H9 (cell line): ENCODE results near the gene PLXNB3. TPM values are rescaled to one million over a fixed set of nuclear protein-coding genes. Genes with fewer than 3 reads are reported as not detected.
"Not testable (repeated sequence)": the region's sequence is repeated elsewhere in the genome, so short reads cannot be mapped to it uniquely, and the experiment has no call there.

Source experiments
- DNase-seq: peaks from one replicate; pipeline ENCODE4 v3.0.0-alpha.2; 2017
- H2AFZ ChIP-seq: one replicate; pipeline ENCODE4 v1.6.1; 2013; ENCODE audit warnings: mild to moderate bottlenecking, low read length, control low read depth, moderate library complexity
- H2AK5ac ChIP-seq: 2 replicates; pipeline ENCODE4 v1.6.1; 2013; ENCODE audit warnings: low read length, control low read depth, mixed read lengths; ENCODE audit not compliant: insufficient read length
- H2BK120ac ChIP-seq: one replicate; pipeline ENCODE4 v1.6.1; 2013; ENCODE audit warnings: low read depth, mild to moderate bottlenecking, low read length, control low read depth, inconsistent platforms; ENCODE audit not compliant: poor library complexity, severe bottlenecking
- H2BK12ac ChIP-seq: 2 replicates; pipeline ENCODE4 v1.6.1; 2013; ENCODE audit warnings: low read length, control low read depth, mixed read lengths, low read depth; ENCODE audit not compliant: insufficient read length
- H2BK15ac ChIP-seq: 2 replicates; pipeline ENCODE4 v1.6.1; 2013; ENCODE audit warnings: low read depth, low read length, control low read depth
- H2BK20ac ChIP-seq: one replicate; pipeline ENCODE4 v1.6.1; 2013; ENCODE audit warnings: low read depth, mild to moderate bottlenecking, low read length, control low read depth, inconsistent platforms; ENCODE audit not compliant: poor library complexity, severe bottlenecking
- H2BK5ac ChIP-seq: 2 replicates; pipeline ENCODE4 v1.6.1; 2013; ENCODE audit warnings: low read length, control low read depth, mixed read lengths; ENCODE audit not compliant: insufficient read length
- H3K14ac ChIP-seq: 2 replicates; pipeline ENCODE4 v1.6.1; 2013; ENCODE audit warnings: low read length, control low read depth; ENCODE audit not compliant: insufficient read depth
- H3K18ac ChIP-seq: 2 replicates; pipeline ENCODE4 v1.6.1; 2013; ENCODE audit warnings: low read depth, mild to moderate bottlenecking, mixed read lengths, low read length, control low read depth; ENCODE audit not compliant: insufficient read length
- H3K23ac ChIP-seq: 2 replicates; pipeline ENCODE4 v1.6.1; 2013; ENCODE audit warnings: low read length, control low read depth, mixed read lengths, low read depth; ENCODE audit not compliant: insufficient read length
- H3K23me2 ChIP-seq: 2 replicates; pipeline ENCODE4 v1.6.1; 2013; ENCODE audit warnings: low read depth, mild to moderate bottlenecking, mixed read lengths, low read length, control low read depth; ENCODE audit not compliant: insufficient read length, poor library complexity, severe bottlenecking
- H3K27ac ChIP-seq: 2 replicates; pipeline ENCODE4 v1.5.1; 2013; ENCODE audit warnings: low read length, control low read depth, mixed read lengths, low read depth; ENCODE audit not compliant: insufficient read length
- H3K27me3 ChIP-seq: 2 replicates; pipeline ENCODE4 v1.6.1; 2013; ENCODE audit warnings: low read length, control low read depth, inconsistent platforms; ENCODE audit not compliant: insufficient read depth
- H3K4ac ChIP-seq: 2 replicates; pipeline ENCODE4 v1.6.1; 2013; ENCODE audit warnings: low read depth, mild to moderate bottlenecking, control low read depth, inconsistent platforms, low read length, moderate library complexity
- H3K4me1 ChIP-seq: 2 replicates; pipeline ENCODE4 v1.6.1; 2013; ENCODE audit warnings: low read length, control low read depth, inconsistent platforms; ENCODE audit not compliant: insufficient read depth
- H3K4me2 ChIP-seq: 2 replicates; pipeline ENCODE4 v1.6.1; 2013; ENCODE audit warnings: low read length, control low read depth, mixed read lengths; ENCODE audit not compliant: insufficient read length, insufficient read depth
- H3K56ac ChIP-seq: 2 replicates; pipeline ENCODE4 v1.6.1; 2013; ENCODE audit warnings: low read depth, mild to moderate bottlenecking, mixed read lengths, low read length, control low read depth; ENCODE audit not compliant: insufficient read length
- H3K79me1 ChIP-seq: 2 replicates; pipeline ENCODE4 v1.6.1; 2013; ENCODE audit warnings: low read depth, mild to moderate bottlenecking, moderate library complexity, low read length, control low read depth, inconsistent platforms; ENCODE audit not compliant: insufficient read depth, poor library complexity, severe bottlenecking
- H3K79me2 ChIP-seq: 2 replicates; pipeline ENCODE4 v1.6.1; 2013; ENCODE audit warnings: low read length, control low read depth, inconsistent platforms; ENCODE audit not compliant: insufficient read depth
- H3K9ac ChIP-seq: 2 replicates; pipeline ENCODE4 v1.6.1; 2013; ENCODE audit warnings: low read length, control low read depth, mixed read lengths; ENCODE audit not compliant: insufficient read length; ENCODE audit errors: extremely low read depth
- H3K9me3 ChIP-seq: one replicate; pipeline ENCODE4 v1.6.1; 2013; ENCODE audit warnings: low read depth, low read length, inconsistent platforms; ENCODE audit not compliant: control insufficient read depth
- H3T11ph ChIP-seq: one replicate; pipeline ENCODE4 v1.6.1; 2013; ENCODE audit warnings: mild to moderate bottlenecking, low read length, control low read depth, inconsistent platforms
- H4K20me1 ChIP-seq: one replicate; pipeline ENCODE4 v1.6.1; 2013; ENCODE audit not compliant: control insufficient read depth, insufficient read length, insufficient read depth
- H4K5ac ChIP-seq: 2 replicates; pipeline ENCODE4 v1.6.1; 2013; ENCODE audit warnings: low read depth, mild to moderate bottlenecking, mixed read lengths, low read length, control low read depth; ENCODE audit not compliant: insufficient read length
- H4K8ac ChIP-seq: replicated peaks from 2 replicates; pipeline ENCODE4 v1.6.1; 2013; ENCODE audit warnings: low read length, control low read depth, mixed read lengths, low read depth; ENCODE audit not compliant: insufficient read length
- H4K91ac ChIP-seq: 2 replicates; pipeline ENCODE4 v1.6.1; 2013; ENCODE audit warnings: low read depth, mild to moderate bottlenecking, moderate library complexity, mixed read lengths, low read length, control low read depth; ENCODE audit not compliant: insufficient read length
- H3K27ac Mint-ChIP-seq, 3 experiments: 2 replicates in 2 of 3; 3 replicates in 1 of 3; pipeline ENCODE4 v1.8.0; 2020 to 2021; ENCODE audit warnings: mixed read lengths in 3 of 3, mild to moderate bottlenecking in 1 of 3, moderate library complexity in 1 of 3
- H3K27me3 Mint-ChIP-seq: 2 replicates; pipeline ENCODE4 v1.8.0; 2021; ENCODE audit warnings: low read depth, mild to moderate bottlenecking, moderate library complexity, mixed read lengths
- H3K36me3 Mint-ChIP-seq, 3 experiments: 2 replicates in 2 of 3; 3 replicates in 1 of 3; pipeline ENCODE4 v1.8.0; 2020 to 2021; ENCODE audit warnings: low read depth in 3 of 3, mixed read lengths in 3 of 3; ENCODE audit not compliant: insufficient read depth in 1 of 3
- H3K4me1 Mint-ChIP-seq, 2 experiments: 2 replicates each; pipeline ENCODE4 v1.8.0; 2020; ENCODE audit warnings: mixed read lengths in 2 of 2
- H3K4me3 Mint-ChIP-seq, 2 experiments: 2 replicates in 1 of 2; 3 replicates in 1 of 2; pipeline ENCODE4 v1.8.0; 2020 to 2021; ENCODE audit warnings: mild to moderate bottlenecking in 2 of 2, mixed read lengths in 2 of 2, moderate library complexity in 1 of 2
- H3K9me3 Mint-ChIP-seq, 2 experiments: 2 replicates in 1 of 2; 3 replicates in 1 of 2; pipeline ENCODE4 v1.8.0; 2020; ENCODE audit warnings: mild to moderate bottlenecking in 2 of 2, mixed read lengths in 2 of 2, moderate library complexity in 1 of 2
- WGBS: extraction: QIAGEN DNeasy Blood & Tissue Kit; methylation state at CpG from one replicate; pipeline ENCODE4 v1.1.7; 2013; ENCODE audit warnings: missing lambda C conversion rate, low lambda C conversion rate, mixed read lengths; ENCODE audit not compliant: insufficient read length; ENCODE audit errors: extremely low coverage; 5-methylcytosine and 5-hydroxymethylcytosine counted together
- total RNA-seq: library from RNA; stranded (reverse); gene quantifications from 2 replicates; pipeline ENCODE4 v1.2.1, GENCODE V29; 2021
- TF ChIP-seq, protein P1 (sequence below): fragments of 200-600 bp; sonication (generic); conservative IDR thresholded peaks from 3 replicates; pipeline ENCODE4 v1.8.0; 2021; ENCODE audit warnings: antibody characterized with exemption, mild to moderate bottlenecking

Gene PLXNB3
- total RNA-seq, 1 experiment from 2014 or later = 1.9 TPM

DNA sequence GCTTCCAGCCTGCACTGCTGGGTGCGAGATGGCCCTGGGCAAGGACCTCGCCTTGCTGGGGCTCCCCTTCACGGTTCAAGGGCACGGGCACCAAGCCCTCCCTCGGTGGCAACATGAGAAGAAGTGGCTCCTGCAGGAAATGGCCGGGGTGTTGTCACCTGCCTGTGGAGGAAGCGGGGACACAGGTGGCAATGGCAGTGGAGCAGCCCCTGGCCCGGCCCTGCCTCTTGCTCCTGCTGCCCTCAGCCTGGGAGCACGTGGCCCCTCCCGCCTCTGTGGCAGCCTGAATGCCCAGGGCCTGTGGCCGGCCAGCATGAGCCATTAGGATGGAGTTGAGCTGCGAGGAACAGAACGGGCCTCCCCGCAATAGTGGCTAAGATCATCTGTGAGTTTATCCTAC is 22.6 kb upstream of the PLXNB3 start:
- no peaks in the 10 kb centered on the region for H3K27me3 ChIP-seq
- H3K23me2 ChIP-seq = peaks cover 7% of the 10 kb centered on the region
- no peak overlapping the region for H3K14ac ChIP-seq
- peaks cover 5% of the 10 kb centered on the region for H3K9me3 ChIP-seq
- H3K4me3 Mint-ChIP-seq = no peak overlapping the region
- no peaks in the 10 kb centered on the region for H3K79me2 ChIP-seq
- H4K91ac ChIP-seq = no peak overlapping the region
- H2AFZ ChIP-seq = no peak overlapping the region
- no peak overlapping the region for H2BK5ac ChIP-seq
- H3T11ph ChIP-seq = no peak overlapping the region
- H3K56ac ChIP-seq = no peak overlapping the region
- no peak overlapping the region for H2BK12ac ChIP-seq
- no CpG with 5 or more reads among the region's 14 CpGs for WGBS
- H2BK15ac ChIP-seq = no peak overlapping the region
- H4K20me1 ChIP-seq = no peaks in the 10 kb centered on the region
- H3K4ac ChIP-seq = no peak overlapping the region
- H3K23ac ChIP-seq = no peak overlapping the region
- no peak overlapping the region for H3K27ac Mint-ChIP-seq
- H3K27ac ChIP-seq = no peak overlapping the region
- peaks cover 3% of the 10 kb centered on the region; the same call in 1 of the 2 replicates for H3K27me3 Mint-ChIP-seq
- DNase-seq = no peak
- H3K9ac ChIP-seq = no peak overlapping the region
- no peak overlapping the region for H4K5ac ChIP-seq
- H3K18ac ChIP-seq = no peak overlapping the region
- TF ChIP-seq, protein P1, sequence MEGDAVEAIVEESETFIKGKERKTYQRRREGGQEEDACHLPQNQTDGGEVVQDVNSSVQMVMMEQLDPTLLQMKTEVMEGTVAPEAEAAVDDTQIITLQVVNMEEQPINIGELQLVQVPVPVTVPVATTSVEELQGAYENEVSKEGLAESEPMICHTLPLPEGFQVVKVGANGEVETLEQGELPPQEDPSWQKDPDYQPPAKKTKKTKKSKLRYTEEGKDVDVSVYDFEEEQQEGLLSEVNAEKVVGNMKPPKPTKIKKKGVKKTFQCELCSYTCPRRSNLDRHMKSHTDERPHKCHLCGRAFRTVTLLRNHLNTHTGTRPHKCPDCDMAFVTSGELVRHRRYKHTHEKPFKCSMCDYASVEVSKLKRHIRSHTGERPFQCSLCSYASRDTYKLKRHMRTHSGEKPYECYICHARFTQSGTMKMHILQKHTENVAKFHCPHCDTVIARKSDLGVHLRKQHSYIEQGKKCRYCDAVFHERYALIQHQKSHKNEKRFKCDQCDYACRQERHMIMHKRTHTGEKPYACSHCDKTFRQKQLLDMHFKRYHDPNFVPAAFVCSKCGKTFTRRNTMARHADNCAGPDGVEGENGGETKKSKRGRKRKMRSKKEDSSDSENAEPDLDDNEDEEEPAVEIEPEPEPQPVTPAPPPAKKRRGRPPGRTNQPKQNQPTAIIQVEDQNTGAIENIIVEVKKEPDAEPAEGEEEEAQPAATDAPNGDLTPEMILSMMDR = no peak
- H3K36me3 Mint-ChIP-seq = peaks cover 4 to 16% (median 7%) of the 10 kb centered on the region in 3 experiments; a peak in 6 of 7 replicates
- no peaks in the 10 kb centered on the region for H3K79me1 ChIP-seq
- no peak overlapping the region for H2AK5ac ChIP-seq
- peaks cover 59 to 76% of the 10 kb centered on the region in 2 experiments for H3K9me3 Mint-ChIP-seq
- H3K4me1 ChIP-seq = no peaks in the 10 kb centered on the region
- H2BK120ac ChIP-seq = no peak overlapping the region
- no peak overlapping the region for H4K8ac ChIP-seq
- H2BK20ac ChIP-seq = no peak overlapping the region
- H3K4me2 ChIP-seq = no peak overlapping the region
- peaks cover 0 to 4% of the 10 kb centered on the region in 2 experiments; a peak in 2 of 4 replicates for H3K4me1 Mint-ChIP-seq

DNA sequence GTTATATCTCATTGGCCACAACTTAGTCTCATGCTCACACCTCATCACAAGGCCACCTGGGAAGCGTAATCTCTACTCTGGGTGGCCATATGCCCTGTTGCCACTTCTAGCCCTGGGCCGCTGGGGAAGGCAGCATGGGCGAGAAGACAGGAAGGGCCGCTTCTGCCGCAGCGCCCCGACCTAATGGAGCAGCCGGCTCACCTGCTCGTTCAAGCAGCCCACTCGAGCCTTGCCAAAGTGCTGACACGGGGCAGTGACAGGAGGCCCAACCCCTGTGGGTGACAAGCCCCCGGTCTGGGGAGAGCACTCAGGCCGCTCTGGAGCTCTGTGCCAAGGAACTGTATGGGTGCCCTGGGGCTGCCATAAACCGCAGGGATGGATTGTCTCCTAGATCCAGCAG is 21.9 kb upstream of the PLXNB3 start:
- H2AK5ac ChIP-seq, H2BK120ac ChIP-seq, H3K9me3 ChIP-seq, H3K23ac ChIP-seq, H2BK15ac ChIP-seq, H3T11ph ChIP-seq, H4K20me1 ChIP-seq, H4K91ac ChIP-seq, H3K9ac ChIP-seq, H4K5ac ChIP-seq, H3K4me1 ChIP-seq, H3K14ac ChIP-seq, H4K8ac ChIP-seq, H3K27me3 ChIP-seq, H3K27ac Mint-ChIP-seq, H3K27me3 Mint-ChIP-seq, H3K18ac ChIP-seq, DNase-seq, H3K79me1 ChIP-seq, H3K4me1 Mint-ChIP-seq, H3K79me2 ChIP-seq, H3K56ac ChIP-seq, H3K27ac ChIP-seq, H3K4me3 Mint-ChIP-seq, H2BK5ac ChIP-seq, H2AFZ ChIP-seq, H2BK12ac ChIP-seq, H3K4me2 ChIP-seq, H2BK20ac ChIP-seq, H3K23me2 ChIP-seq, H3K4ac ChIP-seq: not testable (repeated sequence)
- Mint-ChIP-seq H3K36me3 (peaks cover 2 to 14% (median 4%) of the 10 kb centered on the region in 3 experiments; a peak in 6 of 7 replicates), H3K9me3 (peaks cover 61 to 78% of the 10 kb centered on the region in 2 experiments)
- WGBS = no CpG with 5 or more reads among the region's 14 CpGs
